Measurements from ENCODE around the gene NKIRAS1. TPM values are rescaled to one million over a fixed set of nuclear protein-coding genes. Genes with fewer than 3 reads are reported as not detected.

The NKIRAS1 gene
- total RNA-seq, 1 experiment from 2014 or later = 7.3 TPM

GRCh38 chr3:23921052-23921511, 4.3 kb upstream of the NKIRAS1 start (continued):
- TF ChIP-seq, protein P1, sequence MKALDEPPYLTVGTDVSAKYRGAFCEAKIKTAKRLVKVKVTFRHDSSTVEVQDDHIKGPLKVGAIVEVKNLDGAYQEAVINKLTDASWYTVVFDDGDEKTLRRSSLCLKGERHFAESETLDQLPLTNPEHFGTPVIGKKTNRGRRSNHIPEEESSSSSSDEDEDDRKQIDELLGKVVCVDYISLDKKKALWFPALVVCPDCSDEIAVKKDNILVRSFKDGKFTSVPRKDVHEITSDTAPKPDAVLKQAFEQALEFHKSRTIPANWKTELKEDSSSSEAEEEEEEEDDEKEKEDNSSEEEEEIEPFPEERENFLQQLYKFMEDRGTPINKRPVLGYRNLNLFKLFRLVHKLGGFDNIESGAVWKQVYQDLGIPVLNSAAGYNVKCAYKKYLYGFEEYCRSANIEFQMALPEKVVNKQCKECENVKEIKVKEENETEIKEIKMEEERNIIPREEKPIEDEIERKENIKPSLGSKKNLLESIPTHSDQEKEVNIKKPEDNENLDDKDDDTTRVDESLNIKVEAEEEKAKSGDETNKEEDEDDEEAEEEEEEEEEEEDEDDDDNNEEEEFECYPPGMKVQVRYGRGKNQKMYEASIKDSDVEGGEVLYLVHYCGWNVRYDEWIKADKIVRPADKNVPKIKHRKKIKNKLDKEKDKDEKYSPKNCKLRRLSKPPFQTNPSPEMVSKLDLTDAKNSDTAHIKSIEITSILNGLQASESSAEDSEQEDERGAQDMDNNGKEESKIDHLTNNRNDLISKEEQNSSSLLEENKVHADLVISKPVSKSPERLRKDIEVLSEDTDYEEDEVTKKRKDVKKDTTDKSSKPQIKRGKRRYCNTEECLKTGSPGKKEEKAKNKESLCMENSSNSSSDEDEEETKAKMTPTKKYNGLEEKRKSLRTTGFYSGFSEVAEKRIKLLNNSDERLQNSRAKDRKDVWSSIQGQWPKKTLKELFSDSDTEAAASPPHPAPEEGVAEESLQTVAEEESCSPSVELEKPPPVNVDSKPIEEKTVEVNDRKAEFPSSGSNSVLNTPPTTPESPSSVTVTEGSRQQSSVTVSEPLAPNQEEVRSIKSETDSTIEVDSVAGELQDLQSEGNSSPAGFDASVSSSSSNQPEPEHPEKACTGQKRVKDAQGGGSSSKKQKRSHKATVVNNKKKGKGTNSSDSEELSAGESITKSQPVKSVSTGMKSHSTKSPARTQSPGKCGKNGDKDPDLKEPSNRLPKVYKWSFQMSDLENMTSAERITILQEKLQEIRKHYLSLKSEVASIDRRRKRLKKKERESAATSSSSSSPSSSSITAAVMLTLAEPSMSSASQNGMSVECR (CRISPR knock-in tag; IDR thresholded peaks at IDR 0.05; ENCODE audit: borderline replicate concordance) = no peak
- TF ChIP-seq, protein P2, sequence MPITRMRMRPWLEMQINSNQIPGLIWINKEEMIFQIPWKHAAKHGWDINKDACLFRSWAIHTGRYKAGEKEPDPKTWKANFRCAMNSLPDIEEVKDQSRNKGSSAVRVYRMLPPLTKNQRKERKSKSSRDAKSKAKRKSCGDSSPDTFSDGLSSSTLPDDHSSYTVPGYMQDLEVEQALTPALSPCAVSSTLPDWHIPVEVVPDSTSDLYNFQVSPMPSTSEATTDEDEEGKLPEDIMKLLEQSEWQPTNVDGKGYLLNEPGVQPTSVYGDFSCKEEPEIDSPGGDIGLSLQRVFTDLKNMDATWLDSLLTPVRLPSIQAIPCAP (CRISPR knock-in tag; IDR thresholded peaks at IDR 0.05) = no peak
- TF ChIP-seq NFATC4 (CRISPR knock-in tag; IDR thresholded peaks at IDR 0.05) = peak; percentile 94
- no peak for TF ChIP-seq TCF7 (CRISPR knock-in tag; IDR thresholded peaks at IDR 0.05; ENCODE audit: low read depth)
- no peak for TF ChIP-seq SMAD4 (CRISPR knock-in tag; IDR thresholded peaks at IDR 0.05)
- TF ChIP-seq, protein P3, sequence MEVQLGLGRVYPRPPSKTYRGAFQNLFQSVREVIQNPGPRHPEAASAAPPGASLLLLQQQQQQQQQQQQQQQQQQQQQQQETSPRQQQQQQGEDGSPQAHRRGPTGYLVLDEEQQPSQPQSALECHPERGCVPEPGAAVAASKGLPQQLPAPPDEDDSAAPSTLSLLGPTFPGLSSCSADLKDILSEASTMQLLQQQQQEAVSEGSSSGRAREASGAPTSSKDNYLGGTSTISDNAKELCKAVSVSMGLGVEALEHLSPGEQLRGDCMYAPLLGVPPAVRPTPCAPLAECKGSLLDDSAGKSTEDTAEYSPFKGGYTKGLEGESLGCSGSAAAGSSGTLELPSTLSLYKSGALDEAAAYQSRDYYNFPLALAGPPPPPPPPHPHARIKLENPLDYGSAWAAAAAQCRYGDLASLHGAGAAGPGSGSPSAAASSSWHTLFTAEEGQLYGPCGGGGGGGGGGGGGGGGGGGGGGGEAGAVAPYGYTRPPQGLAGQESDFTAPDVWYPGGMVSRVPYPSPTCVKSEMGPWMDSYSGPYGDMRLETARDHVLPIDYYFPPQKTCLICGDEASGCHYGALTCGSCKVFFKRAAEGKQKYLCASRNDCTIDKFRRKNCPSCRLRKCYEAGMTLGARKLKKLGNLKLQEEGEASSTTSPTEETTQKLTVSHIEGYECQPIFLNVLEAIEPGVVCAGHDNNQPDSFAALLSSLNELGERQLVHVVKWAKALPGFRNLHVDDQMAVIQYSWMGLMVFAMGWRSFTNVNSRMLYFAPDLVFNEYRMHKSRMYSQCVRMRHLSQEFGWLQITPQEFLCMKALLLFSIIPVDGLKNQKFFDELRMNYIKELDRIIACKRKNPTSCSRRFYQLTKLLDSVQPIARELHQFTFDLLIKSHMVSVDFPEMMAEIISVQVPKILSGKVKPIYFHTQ (CRISPR knock-in tag; IDR thresholded peaks at IDR 0.05) = peak; percentile 91; the same call in 1 of the 2 replicates
- TF ChIP-seq E2F5 (CRISPR knock-in tag; IDR thresholded peaks at IDR 0.05) = no peak
- TF ChIP-seq ZNF532 (CRISPR knock-in tag; IDR thresholded peaks at IDR 0.05; ENCODE audit: borderline replicate concordance) = peak; percentile 91
- TF ChIP-seq ZNF232 (CRISPR knock-in tag; IDR thresholded peaks at IDR 0.05) = no peak
- peak; percentile 89 for TF ChIP-seq ZNF671 (CRISPR knock-in tag; IDR thresholded peaks at IDR 0.05)
- no peak for TF ChIP-seq NR3C1 (CRISPR knock-in tag; conservative IDR thresholded peaks at IDR 0.05; ENCODE audit: low read depth)
- TF ChIP-seq ZNF425 (CRISPR knock-in tag; conservative IDR thresholded peaks at IDR 0.05) = peak; percentile 87
- no peak for TF ChIP-seq ZNF219 (CRISPR knock-in tag; IDR thresholded peaks at IDR 0.05; ENCODE audit: borderline replicate concordance)
- no peak for TF ChIP-seq TP53 (CRISPR knock-in tag; IDR thresholded peaks at IDR 0.05)
- TF ChIP-seq ELF4 (CRISPR knock-in tag; IDR thresholded peaks at IDR 0.05; ENCODE audit: low read depth) = no peak
- peak; percentile 82 for TF ChIP-seq ZNF416 (CRISPR knock-in tag; IDR thresholded peaks at IDR 0.05)
- no peak for TF ChIP-seq ZNF281 (CRISPR knock-in tag; IDR thresholded peaks at IDR 0.05)

Data from WTC11 (cell line).